ENCODE results near the gene ALDH1B1.

DNA sequence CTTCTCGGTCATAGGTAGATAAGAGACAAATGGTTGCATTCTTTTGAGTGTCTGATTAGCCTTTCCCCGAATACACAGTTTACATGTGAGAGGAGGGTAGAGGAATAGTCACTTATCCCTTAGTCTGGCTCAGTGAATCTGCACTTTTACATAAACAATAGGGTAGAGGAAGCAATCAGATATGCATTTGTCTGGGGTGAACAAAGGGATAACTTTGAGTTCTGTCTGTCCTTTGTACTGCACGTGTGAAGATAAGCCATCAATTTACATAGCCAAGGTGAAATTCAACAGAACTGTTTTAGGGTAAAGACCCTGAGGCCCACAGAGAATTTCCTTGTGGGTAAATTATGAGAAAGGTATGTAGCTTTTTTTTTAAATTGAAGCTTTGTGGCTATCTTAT is 41.9 kb downstream of the ALDH1B1 start:
- TF ChIP-seq POLR2AphosphoS5 (IDR thresholded peaks at IDR 0.05; ENCODE audit: low read length) (no peak), SRF (IDR thresholded peaks at IDR 0.05; ENCODE audit: low read depth in 2 of 2, low read length in 2 of 2) (no peak), ETV6 (conservative IDR thresholded peaks at IDR 0.05 in 1 of 2, IDR thresholded peaks at IDR 0.05 in 1 of 2; ENCODE audit: borderline replicate concordance in 1 of 2, low read depth in 1 of 2) (no peak), TAF1 (IDR thresholded peaks at IDR 0.05; ENCODE audit: borderline replicate concordance, low read depth, low read length) (no peak), CHD2 (IDR thresholded peaks at IDR 0.05; ENCODE audit: borderline replicate concordance, low read depth, low read length) (no peak), EZH2 (IDR thresholded peaks at IDR 0.05; ENCODE audit: borderline replicate concordance, control insufficient read depth, low read depth, low read length) (no peak), KDM1A (IDR thresholded peaks at IDR 0.05; ENCODE audit: borderline replicate concordance) (no peak), EP300 (IDR thresholded peaks at IDR 0.05; ENCODE audit: borderline replicate concordance in 1 of 2, control insufficient read depth in 1 of 2, low read depth in 2 of 2, low read length in 2 of 2) (no peak), POLR2AphosphoS2 (IDR thresholded peaks at IDR 0.05; ENCODE audit: low read depth, low read length) (no peak), POLR2A (IDR thresholded peaks at IDR 0.05; ENCODE audit: low read depth, low read length) (no peak), ZNF24 (IDR thresholded peaks at IDR 0.05) (no peak)
- TF ChIP-seq, protein P1, sequence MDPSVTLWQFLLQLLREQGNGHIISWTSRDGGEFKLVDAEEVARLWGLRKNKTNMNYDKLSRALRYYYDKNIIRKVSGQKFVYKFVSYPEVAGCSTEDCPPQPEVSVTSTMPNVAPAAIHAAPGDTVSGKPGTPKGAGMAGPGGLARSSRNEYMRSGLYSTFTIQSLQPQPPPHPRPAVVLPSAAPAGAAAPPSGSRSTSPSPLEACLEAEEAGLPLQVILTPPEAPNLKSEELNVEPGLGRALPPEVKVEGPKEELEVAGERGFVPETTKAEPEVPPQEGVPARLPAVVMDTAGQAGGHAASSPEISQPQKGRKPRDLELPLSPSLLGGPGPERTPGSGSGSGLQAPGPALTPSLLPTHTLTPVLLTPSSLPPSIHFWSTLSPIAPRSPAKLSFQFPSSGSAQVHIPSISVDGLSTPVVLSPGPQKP (IDR thresholded peaks at IDR 0.05; ENCODE audit: low read depth, low read length): no peak
- TF ChIP-seq, protein P2, sequence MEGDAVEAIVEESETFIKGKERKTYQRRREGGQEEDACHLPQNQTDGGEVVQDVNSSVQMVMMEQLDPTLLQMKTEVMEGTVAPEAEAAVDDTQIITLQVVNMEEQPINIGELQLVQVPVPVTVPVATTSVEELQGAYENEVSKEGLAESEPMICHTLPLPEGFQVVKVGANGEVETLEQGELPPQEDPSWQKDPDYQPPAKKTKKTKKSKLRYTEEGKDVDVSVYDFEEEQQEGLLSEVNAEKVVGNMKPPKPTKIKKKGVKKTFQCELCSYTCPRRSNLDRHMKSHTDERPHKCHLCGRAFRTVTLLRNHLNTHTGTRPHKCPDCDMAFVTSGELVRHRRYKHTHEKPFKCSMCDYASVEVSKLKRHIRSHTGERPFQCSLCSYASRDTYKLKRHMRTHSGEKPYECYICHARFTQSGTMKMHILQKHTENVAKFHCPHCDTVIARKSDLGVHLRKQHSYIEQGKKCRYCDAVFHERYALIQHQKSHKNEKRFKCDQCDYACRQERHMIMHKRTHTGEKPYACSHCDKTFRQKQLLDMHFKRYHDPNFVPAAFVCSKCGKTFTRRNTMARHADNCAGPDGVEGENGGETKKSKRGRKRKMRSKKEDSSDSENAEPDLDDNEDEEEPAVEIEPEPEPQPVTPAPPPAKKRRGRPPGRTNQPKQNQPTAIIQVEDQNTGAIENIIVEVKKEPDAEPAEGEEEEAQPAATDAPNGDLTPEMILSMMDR (IDR thresholded peaks at IDR 0.05 in 2 of 3, conservative IDR thresholded peaks at IDR 0.05 in 1 of 3; ENCODE audit: control insufficient read depth in 2 of 3, extremely low read depth in 1 of 3, insufficient read depth in 1 of 3, low read depth in 3 of 3, low read length in 3 of 3): no peak
- TF ChIP-seq, protein P3, sequence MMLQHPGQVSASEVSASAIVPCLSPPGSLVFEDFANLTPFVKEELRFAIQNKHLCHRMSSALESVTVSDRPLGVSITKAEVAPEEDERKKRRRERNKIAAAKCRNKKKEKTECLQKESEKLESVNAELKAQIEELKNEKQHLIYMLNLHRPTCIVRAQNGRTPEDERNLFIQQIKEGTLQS (IDR thresholded peaks at IDR 0.05; ENCODE audit: borderline replicate concordance, extremely low read depth, low read depth, low read length): no peak
